HG03103 (cell line): Measurements from ENCODE around the gene KRT222.

ENCODE experiments used
- ATAC-seq: cut with Tn5 transposase; IDR thresholded peaks from one replicate; pipeline ENCODE4 v1.9.1; 2021; ENCODE audit warnings: low read depth; ENCODE audit not compliant: unreplicated experiment

Gene KRT222

DNA sequence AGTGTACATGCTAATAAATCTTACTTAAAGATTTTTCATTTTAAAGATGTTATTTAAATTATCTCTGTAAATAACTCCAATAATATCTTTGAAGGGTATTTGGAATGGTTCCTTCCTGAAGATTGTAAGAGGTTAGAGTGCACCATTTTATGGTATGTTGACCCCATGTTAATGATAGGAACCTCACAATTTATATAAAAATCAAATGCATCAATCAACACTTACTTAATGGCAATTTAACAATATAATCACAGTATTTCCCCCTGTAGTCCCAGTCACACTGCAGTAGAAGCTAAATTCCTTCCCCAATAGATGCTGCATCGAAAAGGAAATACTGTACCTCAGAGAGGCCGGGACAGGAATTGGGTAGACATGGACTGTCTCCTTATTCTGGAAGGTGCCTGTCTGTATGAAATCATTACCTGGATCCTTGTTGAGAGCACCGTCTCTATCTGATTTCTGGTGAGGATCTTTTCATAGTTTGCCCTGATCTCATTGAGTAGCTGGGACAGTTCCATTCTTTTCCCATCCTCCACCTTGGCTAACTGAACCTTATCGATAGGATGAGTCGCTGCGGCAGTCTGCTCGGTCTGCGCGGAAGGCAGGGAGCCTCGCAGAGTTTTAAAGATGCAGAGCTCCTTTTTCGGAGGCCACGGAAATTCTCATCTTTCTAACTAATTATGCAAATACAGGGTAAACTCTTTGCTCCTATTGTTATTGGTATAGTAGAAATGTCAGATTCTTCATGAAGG, at the start of gene KRT222:
TSS of gene KRT222 (minus strand) at position 596 of the 752 bp plus-strand sequence. CDS start at position 518, 78 bp downstream.
- no peak for ATAC-seq

DNA sequence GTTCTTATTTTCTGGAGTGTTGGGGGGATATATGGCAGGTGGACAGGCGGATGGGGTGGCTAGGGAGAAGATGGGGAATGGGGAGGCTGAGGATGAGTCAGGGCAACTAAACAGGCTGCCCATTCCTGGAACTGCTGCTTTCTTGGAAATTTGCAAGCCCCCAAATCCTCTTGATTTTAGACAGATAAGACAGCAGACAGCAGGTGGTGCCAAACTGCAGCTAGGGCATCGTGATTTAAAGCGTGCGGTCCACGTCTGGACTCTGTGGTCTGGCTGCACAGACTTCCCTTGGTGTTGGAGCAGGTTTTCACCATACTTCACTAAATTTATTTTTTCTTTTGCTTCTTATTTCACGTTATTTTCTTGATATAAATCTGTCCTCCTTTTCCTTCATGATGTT, 49.5 kb upstream of the KRT222 start:
- no peak for ATAC-seq

DNA sequence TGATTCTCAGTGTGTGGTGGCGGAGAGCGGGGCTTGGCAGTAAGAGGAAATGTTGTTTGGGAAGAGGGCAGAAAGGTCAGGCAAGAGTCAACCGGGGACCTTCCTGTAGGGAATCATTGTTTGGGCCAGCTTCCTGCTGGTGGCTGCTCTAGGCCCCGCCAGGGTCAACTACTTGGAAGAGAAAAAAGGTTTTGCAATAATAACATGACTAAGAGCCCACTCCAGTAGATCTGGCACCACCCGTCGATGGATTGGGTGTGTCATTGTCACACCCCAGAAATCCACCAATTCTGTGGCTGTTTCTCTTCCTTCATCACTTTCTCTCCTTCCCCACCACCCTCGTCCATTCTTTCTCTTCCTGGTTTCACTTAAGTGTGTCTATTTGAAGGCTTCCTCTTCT, 42.8 kb upstream of the KRT222 start:
- ATAC-seq = no peak

DNA sequence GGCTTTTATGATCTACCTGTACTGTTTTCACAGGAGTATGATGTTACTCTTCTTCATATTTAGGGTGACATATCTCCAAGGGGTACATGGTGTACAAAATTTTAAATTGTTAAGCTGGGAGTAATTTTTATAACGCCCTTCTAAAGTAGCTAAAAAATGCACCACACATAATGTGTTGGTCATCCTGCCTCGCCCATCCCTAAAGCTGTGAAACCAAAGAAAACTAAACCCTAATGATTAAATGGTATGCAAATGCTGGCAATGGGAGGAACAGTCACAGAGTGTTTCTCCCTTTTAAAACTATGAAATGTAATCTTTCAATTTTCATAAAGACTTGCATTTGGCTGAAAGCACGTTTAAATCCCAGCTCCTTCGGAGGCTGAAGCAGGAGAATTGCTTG, 40.6 kb upstream of the KRT222 start:
- no peak for ATAC-seq

DNA sequence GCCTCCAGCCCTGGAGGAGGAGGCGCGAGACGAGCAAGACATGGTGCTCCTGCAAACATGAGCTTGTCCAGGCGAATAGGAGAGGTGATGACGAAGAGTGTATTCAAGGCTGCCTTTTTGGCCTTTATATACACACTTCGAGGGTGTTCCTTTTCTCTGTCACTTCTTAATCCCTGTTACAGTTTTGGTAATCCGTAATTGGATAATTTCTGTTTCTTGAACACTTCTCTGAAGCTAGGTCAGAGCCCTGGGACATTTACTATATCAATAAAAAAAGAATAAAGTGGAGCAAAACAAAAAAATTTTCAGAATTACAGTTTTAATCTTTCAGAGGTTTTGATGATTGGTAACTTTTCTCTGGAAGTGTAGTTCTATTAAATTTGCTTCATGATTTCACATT, 38.7 kb upstream of the KRT222 start, which contains the start of gene KRT24:
TSS of gene KRT24 (minus strand) at position 101 of the 400 bp plus-strand sequence. CDS start at position 42, 59 bp downstream.
- ATAC-seq = no peak

DNA sequence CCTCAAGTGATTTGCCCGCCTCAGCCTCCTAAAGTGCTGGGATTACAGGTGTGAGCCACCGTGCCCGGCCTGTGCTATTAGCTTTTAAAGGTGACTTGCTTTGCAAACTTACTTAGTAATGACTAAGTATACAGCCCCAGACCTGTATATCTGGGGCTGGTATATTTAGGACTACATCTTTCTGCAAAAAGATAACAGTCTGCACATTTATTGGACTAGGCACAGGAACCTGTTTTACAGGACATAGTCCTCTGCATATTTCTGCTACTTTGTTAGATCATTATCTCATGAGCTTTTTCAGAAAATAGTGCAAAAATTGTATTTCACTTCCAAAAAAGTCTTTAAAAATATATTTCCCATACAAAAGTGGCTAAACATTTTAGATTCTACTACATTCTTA, 37.3 kb upstream of the KRT222 start:
- no peak for ATAC-seq

DNA sequence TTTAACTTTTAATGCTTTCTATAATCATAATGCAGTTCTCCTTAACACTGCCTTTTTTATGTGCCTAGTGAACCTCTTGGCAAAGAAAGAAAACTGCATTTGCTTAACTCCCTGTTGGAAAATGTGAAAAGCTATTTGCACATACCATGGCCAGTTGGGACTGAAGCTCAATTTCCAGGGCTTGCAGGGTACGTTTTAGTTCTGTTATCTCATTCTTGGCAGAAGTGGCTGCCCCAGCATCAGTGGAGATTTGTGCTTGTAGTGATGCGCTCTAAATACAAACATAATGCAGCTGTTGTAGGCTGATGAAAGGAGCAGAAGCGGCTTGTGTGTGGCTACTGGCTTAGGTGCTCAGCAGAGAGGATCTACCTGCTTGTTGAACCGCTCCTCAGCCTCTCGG, 34.9 kb upstream of the KRT222 start:
- ATAC-seq = no peak

DNA sequence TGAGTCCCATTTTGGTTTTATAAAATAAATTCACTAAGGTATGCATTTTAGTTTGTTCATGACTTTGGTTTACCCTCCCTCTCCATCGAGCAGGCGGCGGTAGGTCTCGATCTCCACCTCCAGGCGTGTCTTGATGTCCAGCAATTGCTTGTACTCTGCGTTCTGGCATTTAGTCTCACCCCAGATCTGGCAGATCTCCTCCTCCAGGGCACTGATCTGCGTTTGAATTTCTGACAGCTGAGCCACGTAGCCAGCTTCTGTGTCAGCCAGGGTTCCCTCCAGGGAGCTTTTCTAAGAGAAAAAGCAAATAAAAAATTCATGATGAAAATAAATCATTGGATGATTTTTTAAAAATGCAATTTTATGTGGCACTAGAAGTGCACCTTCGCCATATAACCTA, 34.4 kb upstream of the KRT222 start:
- ATAC-seq = no peak

DNA sequence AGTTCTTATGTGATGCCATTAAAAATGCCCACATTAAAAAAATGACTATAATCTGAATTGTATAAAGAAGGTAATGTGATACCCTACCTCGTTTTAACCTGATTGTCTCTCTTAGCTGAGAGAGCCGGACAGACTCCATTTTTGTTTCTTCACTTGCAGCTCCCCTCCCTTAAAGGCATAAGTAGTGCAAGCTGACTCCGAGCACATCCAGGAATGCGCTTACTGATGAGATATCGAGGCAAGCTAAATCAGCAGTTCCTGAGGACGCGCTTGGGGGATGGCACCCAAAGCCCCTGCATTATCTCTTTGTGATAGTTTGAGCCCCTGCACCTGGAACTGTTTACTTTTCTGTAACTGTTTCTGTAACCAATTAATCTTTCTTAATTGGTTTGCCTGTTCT, 32.3 kb upstream of the KRT222 start:
- ATAC-seq = no peak

DNA sequence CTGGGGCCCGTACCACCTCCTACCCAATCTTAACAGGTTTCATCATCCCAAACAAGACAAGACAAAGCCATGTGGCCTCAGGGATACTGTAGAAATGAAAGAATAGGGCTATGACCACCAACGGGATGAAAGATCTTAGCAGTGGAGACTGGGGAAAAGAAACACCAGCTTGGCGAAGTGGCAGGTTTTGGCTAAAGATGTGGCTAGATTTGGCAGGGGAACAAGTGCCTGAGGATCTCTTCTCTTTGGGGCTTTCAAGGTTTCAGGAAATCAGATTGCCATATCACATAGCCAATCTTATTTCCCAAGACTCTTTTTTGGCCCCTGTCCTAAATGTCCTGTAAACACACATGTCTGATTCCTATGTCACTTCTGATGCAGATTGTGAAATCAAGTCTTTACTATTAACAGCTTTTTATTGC, 31.7 kb upstream of the KRT222 start:
- no peak for ATAC-seq

DNA sequence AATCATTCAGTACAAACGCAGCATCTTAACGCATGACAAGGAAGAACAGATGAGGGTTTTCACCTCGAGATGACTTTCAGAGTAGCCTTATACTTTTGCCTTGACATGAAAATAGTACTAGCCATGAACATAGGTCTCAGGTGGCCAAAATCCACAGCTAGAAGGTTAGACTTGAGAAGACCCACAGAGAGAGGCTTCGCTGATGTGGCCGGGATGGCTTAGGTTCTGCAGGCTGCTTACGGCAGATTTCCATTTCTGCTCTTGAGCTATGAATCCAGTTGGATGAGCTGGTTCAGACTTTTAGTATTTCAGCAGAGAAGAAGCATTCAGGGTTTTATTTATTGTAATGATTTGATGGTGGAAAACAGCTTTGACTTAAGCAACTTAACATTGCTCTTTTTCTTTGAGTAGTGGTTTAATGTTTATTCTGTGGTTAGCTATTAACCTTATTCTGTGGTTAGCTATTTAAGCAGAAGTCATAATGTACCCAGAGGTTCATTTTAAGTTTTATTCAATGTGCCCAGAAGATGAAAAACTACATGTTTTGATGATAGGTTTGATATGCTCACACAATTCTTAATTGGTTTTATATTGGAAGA, 31.0 kb upstream of the KRT222 start:
- no peak for ATAC-seq

DNA sequence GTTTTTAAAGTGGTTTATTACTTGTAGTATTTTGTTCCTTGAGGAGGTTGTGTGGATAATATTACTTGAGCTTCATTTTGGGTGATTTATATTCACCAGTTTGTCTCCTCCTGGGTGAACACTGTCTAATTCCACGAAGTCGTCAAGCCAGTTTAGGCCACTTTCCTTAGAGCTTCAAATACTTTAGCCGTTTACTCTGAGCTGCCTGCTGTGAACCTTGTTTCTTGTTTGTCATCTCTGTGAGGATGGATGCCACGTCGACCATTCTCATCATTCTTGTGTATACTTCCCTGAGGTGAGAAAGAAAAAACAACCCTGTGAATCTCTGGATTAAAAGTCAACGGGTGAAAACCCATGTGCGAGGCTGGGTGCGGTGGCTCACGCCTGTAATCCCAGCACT, 29.6 kb upstream of the KRT222 start:
- no peak for ATAC-seq

DNA sequence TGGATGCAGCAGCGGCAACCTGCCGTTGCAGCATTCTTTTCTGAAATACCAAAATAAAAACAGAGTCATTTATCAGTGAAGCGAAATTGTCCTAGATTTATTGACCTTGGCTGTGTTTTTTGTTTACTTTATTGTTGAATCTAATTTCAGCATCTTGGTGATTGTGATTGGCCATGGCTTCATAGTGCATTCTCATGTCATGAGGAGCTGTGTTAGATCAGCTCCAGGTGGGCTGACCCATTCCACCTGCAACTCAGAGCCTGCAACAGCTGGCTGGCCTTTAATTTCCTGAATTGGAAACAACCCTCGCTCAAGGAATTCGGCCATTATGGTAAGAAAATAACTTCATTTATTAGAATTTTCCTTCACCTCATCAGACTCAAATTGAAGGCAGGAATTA, 22.1 kb upstream of the KRT222 start:
- no peak for ATAC-seq

DNA sequence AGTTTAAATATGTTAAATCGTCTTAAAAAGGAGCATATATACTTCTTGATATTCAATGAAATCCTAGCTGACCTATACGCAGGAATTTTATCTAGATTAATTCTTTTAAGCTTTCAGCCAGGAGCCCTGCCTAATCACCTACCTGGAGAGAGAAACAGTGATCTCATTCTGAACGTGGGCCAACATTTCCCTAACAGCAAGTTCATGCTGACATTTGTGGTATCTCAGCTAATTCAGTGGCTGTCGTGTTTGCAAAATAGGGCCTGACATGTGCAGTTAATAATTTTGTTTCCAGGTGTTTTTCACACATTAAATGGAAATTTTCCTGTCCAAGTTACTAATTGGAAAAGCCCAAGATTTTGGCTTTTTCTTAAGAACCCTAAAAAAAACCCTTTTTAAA, 21.2 kb upstream of the KRT222 start:
- ATAC-seq = no peak

DNA sequence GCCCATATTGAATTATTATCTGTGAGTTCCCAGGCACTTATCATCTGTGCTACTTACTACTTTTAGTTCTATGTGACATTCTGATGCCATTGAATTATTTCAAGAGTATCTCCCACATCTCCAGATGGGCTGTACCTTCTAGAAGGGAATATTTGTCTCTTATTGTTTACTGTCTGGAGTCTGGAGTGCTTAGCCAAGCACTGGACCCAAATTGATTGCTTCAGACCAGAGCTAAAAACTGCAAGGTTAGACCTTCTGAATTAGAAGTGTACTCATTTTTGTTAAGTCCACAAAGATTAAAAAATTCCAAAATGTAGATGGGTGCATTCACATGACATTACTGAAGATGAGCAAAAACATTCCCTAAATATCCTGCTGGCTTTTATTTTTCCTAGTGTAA, 16.0 kb upstream of the KRT222 start:
- no peak for ATAC-seq

DNA sequence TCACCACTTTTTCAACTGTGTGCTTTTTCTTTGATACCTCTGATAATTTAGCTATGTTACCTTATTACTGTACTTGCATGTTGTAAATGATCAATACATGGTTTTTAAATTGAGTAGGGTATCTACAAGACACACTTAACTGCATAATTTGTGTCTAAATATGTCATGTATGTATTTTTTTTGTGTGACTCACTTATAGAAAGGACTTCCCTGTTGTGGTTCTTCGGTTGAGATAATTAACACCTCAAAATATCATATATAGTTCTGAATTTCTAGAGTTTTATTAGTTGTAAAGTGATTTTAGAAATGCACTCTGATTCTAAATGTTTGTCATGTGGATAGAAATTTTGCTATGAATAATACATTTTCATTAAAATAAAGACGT, 14.5 kb upstream of the KRT222 start:
- no peak for ATAC-seq

DNA sequence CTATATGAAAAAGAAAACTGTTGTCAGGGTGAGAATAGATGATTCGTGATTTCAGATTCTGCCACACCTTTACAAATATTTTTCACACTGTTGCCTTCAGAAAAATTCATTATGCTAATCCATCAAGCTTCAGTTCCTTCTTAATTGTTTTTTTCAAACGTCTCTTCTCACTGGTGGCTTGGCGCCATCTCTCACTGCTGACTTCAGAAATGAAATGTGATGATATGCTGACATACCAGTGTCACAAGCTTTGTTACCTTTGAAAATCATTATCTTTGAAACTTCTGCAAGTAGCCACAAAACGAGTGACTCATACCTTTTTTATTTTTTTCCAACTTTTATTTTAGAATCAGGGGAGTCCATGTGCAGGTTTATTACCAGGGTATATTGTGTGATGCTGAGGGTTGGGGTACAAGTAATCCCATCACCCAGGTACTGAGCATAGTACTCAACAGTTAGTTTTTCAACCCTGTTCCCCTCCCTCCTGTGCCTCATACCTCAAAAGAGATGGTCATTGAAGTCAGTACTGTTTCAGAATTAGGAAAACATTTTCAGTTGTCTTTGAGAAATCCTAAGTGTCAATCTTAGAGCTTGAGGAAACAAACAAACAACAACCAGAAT, 14.0 kb upstream of the KRT222 start:
- ATAC-seq = no peak

DNA sequence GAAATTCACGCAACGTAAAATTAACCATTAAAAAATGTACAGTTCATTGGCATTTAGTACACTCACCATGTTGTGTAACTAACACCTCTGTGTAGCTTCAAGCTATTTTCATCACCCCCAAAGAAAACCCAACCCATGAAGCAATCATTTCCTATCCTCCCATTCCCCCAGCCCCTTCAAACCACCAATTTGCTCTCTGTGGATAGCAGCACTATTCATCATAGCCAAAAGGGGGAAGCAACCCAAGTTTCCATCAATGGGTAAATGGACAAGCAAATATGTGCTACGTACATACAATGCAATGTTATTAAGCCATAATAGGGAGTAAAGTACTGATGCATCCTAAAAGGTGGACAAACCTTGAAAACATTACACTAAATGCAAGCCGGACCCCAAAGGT, 10.9 kb upstream of the KRT222 start:
- no peak for ATAC-seq

DNA sequence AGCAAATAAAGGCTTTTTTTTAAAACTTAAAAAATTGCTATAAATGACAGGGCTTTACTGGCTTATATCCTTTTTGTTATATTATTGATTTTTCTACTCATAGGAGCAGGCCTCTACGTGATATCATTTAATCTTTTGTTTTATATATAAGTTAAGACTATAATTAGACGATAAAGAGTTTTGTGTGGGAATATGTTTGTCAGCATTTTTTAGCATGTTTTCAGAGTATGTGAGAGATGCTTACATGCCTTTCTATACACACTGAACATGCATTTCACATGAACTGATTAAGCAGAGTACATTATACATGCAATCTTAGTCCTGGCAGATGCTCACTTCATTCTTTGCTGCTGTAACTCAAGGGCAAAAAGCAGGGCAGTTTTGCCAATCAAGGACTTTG, 7.7 kb upstream of the KRT222 start:
- ATAC-seq = no peak

DNA sequence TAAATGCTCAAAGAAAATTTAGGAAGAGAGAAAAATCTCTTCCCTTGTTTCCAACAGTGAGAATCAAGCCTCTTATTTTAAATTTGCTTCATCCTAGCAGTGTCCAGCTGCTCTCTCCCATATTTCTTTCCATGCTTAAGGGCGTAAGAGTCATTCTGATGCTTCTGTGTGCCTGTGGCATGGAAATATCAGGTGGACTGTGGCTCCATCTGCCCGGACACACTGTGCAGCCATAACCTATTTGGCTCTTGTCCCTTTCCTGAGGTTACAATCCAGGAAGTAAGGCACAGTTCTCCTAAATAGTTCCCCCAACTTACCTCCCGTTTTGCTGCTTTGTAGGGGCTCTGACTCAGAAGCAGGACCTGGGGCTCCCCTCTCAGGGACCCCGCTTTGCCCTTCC, 6.3 kb upstream of the KRT222 start:
- no peak for ATAC-seq

DNA sequence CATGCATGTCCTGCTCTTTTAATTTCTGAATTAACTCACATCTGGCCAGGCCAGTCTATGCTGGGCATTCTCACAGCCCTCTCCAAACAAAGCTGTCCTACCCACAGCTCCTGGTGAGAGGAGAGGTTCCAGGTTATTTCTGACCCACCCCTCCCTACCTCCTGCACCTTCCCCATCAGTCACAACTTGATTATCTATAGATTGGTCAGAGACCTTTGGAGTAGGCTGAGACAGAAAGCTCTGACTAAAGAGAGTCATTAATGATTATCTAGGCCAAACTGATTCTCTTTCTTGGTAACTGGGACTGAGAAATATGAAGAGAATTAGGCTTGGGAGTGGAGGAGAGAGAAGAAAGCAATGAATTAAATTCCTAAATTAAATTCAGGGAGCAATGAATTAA, 1.4 kb upstream of the KRT222 start:
- ATAC-seq = no peak

DNA sequence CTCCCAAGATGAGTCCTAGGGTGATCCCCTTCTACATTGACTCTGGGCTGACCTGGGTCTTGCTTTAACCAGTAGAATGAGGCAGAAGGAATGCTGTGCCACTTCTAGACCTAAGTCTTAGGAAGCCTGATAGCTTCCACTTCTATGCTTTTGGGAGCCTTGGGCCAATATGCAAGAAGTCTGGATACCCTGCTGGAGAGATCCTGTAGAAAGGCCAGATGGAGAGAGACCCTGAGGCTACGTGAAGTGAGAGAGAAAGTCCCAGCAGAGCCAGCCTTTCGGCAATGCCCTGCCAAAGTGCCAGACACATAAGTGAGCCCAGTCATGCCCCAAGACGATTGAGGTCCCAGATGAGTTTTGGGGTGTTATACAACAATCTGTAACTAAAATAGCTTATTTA, 1.7 kb downstream of the KRT222 start:
- ATAC-seq = no peak
